Right lobe of liver (tissue), 4 donors: ENCODE data around the gene SH3GL2.

ENCODE experiments used
- CTCF ChIP-seq, 4 donors: fragments of 200-600 bp in 3 of 4; fragments of 450-650 bp in 1 of 4; IDR thresholded peaks; one replicate each; pipeline versions ENCODE4 v1.5.1 to v1.8.0; 2016 to 2022; ENCODE audit warnings: antibody characterized with exemption in 4 of 4, mild to moderate bottlenecking in 2 of 4
- POLR2A ChIP-seq: fragments of 450-650 bp; IDR thresholded peaks from one replicate; pipeline ENCODE4 v1.6.1; 2017; ENCODE audit warnings: antibody characterized with exemption, mild to moderate bottlenecking
- donor health status: DM: no; HTN: no; CAD: no.
- donor health status: DM: no; HTN: no; CAD: no.
- donor health status: DM: no; HTN: yes; CAD: no.

DNA sequence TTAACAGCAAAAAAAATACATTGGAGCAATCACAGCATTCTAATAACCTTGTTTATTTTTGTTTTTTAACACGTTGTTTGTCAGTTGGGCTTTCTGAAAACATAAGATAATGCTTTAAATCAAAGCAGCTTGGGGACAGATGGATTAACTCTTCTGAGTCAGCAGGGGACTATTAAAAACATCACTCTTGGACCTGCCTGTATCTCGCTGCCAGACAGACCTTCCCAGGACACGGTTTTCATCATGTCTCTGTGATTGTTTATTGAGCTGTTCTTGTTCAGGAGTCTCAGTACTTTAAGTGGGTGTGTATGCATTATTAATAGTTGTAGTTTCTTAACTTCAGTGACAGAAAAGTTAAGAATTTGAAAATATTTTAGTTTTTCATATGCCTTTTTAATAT lies 173.2 kb downstream of the SH3GL2 start:
- TF ChIP-seq CTCF (IDR thresholded peaks at IDR 0.05), result no peak
- TF ChIP-seq POLR2A, result no peak
